Measurements from ENCODE around the gene DACT2.
"Not testable (repeated sequence)": the region's sequence is repeated elsewhere in the genome, so short reads cannot be mapped to it uniquely, and the experiment has no call there.

Gene DACT2

DNA sequence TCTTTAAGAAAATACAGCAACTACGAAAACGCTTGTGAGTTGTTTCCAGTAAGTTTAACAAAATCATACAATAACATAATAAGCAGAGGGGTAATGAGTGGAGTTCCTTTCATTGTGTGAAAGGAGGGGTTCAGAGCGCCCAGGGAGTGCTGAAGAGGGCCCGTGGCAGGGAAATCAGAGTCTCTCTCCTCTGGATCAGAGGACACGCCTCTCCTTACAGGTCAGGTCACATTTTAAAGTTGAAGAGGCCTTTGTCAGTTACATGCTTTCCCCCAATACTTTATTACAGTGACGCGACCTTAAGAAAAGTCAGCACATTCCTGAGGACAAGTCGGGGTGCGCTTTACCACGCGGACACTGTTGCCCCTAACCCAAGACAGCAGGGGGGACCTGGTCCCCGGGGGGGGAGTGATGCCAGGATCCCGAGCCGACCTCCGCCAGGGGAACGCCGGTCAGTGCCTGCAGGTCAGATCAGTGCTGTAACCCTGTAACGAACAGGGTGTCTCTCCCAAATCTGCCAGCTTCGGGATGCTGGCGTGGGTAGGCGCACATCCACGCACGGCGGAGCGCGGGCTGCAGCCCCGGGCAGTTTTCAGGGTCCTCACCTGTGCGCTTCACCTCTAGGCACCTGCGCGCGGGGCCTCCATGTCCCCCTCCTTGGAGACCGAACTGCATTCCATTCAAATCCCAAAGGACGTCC is 848 bp downstream of the DACT2 start:
- DNase-seq = no peak

DNA sequence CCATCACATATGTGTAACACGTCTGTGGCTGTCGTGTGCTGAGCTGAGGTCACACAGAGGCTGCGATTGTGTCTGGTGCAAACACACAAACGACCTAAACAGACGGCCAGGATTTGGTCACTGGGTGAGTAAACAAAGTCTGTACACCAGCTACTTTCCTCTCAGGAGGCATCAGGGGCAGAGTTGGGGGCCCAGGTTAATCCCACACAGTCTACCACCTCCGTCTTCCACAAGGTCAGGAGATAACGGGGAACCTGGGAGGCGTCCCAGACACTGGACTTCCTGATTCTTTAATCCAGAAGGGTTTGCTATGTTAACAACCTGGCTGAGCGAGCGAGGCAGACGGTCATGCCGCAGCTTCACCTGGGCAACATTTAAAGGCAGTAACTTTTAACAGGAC is 1.5 kb downstream of the DACT2 start:
- DNase-seq = no peak

DNA sequence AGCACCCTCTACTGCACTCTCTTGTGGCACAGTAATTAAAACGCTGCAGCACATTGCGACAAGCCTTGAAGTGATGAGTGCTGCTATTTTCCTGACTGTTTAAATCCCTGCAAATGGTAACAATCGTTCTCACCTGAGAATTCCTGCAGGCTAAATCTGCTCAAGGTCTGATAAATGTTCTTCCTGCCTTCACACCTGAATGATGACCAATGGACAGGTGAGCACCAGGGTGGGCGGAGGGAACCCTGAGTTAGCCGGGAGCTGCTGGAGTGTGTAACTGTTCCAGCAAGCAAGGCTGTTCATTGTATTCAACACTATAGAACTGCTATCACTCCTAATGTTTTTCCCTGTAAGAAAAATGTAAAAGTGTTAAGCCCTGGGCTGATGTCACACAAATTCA is 4.0 kb downstream of the DACT2 start:
- DNase-seq = no peak

DNA sequence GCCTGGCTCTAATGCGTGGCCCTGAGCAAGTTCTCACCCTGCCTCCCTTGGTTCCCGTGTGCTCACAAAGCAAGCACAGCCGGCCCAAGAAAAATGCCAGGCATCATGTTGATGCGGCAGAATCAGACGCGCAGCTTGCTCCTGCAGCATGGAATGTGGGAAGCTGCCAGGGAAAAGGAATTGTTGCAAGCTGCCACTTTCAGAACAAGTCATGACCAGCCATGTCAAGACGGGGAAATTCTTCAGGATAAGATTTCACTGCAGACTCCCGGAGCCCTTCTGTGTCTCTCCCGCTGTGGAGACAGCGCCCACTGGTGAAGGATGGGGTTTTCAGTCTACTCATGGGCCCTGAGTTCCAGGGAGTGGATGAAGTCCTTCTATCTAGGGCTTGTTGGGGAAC is 4.6 kb downstream of the DACT2 start:
- no peak for DNase-seq

DNA sequence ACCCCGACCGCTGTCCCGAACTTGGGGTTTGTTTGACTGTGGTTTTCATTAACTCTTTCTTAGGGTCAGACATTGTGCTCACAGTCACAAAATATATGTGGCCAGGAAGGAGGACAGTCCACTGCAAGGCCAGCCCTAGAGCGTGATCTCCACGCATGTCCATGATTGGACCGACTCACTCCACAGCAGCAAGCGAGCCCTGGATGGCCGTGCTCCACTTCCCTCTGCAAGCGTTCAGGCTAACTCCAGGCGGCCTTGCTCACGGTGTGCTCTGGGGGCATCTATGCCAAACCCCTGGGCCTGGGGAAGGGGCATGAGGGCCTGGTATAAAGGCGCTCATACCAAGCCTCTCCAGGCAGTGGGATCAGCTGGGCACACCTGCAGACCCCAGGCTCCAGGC is 5.6 kb downstream of the DACT2 start:
- no peak for DNase-seq

DNA sequence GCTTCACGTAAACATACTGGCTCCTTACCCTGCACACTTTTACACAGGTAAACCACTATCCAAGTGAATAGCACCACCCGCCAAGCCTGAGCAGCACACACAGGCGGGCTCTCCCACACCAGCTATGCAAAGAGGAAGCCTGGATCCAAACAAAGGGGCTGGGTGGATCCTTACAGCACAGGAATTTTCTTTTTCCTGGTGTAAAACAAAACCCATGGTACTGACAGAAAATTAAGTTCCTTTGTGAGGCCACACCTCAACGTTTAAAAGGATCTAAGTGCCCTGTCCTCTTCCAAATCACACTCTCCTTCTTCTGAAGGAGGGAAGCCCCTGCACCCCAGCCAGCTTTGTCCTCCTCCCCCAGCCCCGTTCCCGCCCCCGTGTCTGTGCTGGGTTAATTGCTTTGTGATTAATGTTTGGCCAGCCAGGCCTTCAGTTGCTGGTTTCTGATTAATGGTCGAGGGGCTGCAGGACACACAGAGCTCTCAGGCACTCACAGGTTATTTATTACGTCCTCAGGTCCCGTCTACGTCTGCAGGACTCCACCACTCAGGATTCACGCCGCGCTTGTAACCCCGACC is 6.1 kb downstream of the DACT2 start:
- no peak for DNase-seq

DNA sequence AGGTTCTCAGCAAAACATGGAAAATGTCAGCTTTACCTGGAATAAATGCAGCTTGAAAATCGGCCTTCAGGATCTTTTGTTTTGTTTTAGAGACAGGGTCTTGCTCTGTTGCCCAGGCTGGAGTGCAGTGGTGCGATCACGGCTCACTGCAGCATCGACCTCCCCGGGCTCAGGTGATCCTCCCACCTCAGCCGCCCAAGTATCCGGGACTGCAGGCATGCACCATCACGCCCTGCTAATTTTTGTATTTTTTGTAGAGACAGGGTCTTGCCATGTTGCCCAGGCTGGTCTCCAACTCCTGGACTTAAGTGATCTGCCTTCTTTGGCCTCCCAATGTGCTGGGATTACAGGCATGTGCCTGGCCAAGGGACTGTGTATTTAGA is 7.5 kb downstream of the DACT2 start:
- DNase-seq = not testable (repeated sequence)

DNA sequence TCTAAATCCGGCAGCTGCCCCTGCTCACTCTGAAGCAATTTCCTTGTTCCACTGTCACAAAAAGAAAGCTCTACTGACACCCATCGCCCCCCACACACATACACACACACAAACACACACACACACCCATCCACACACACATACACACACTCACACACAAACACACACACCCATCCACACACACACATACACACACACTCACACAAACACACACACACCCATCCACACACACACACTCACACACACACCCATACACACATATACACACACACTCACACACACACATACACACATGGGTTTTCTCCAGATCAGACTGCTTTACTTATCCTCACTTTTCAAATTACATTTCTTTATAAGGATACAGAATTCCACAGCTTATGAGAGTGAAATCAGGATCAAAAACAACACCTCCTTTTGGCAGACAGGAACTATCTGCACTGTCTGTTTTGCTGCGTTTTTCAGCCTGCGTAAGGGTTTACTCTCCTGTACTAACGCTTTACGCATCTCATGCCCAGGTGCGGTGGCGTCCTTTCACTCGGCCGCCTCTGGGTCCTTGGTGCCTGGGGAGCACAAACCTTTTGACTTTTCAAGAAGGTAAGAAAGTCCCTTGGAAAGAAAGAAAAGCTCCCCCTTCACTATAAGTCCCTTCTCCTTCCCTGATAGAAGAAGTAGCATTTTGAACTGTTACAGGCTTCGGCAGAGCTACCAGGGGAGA is 8.0 kb downstream of the DACT2 start:
- no peak for DNase-seq

DNA sequence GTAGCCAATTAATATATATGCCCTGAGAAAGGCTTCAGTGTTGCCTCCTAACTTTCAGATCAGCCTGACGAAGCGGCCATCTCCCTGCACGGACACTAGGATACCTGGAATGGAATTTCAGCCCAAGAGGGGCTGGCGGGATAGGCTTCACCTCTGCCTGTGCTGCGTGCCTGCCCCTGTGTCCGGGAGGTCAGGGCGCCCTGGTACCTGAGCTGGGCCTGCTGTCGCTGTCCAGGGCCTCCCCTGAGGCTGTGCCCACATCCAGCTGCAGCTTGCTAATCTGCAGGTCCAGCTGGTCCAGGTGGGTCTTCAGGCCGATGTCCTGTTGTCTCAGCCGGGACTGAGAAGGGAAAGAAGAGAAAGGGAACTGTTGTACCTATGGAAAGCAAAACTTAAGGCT is 8.6 kb downstream of the DACT2 start:
- no peak for DNase-seq

DNA sequence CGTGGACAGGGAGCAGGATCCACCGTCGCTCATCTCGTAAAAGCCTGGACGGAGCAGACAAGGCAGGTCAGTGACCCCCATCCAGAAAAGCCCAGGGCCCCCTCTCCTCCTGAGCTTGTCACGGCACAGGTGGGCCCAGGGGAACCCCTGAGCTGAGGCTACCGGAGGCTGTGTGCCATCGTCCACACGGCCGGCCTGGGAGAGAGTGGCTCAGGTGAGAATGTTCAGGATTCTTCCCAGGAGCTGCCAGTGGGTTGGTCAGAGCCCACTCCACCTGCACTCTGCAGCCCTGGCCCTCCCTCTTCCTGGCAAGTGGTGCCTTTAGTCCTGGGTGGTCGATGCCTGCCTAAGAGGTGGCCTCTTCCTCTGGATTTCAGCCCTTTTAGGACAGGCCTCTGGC is 9.2 kb downstream of the DACT2 start:
- no peak for DNase-seq

DNA sequence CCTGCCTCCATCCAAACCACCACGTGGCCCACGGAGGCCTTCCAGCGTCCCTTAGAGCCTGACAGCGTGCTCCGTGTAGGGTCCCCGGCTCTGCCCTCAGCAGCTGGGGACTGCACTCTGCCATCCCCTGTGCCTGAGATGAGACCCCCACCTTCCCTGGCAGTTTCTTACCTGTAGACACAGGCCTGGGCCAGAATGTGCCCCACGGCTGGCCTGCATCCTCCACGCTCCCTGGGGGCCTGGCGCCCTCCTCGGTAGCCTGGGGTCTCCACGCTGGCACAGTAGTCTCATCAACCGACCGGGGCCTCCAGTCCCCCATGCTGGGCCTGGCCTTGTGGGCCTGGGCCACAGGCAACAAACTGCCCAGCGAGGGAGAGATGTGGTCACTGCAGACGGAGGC is 9.6 kb downstream of the DACT2 start:
- DNase-seq = no peak

DNA sequence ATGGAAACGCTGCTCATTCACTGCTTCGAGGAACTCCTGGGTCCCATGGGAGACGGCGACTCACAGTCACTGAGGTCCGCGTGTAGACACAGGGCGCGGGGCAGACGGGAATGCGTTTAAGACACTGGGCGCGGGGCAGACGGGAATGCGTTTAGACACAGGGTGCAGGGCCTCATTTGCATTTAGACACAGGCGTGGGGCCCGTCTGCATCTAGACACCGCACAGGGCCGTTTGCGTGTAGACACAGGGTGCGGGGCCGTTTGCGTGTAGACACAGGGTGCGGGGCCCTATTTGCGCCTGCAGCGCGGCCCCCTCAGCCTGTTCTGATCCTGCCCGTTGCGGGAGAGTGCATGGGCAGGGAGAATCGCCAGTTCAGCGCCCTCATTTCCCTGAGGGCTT is 10.4 kb downstream of the DACT2 start:
- no peak for DNase-seq

DNA sequence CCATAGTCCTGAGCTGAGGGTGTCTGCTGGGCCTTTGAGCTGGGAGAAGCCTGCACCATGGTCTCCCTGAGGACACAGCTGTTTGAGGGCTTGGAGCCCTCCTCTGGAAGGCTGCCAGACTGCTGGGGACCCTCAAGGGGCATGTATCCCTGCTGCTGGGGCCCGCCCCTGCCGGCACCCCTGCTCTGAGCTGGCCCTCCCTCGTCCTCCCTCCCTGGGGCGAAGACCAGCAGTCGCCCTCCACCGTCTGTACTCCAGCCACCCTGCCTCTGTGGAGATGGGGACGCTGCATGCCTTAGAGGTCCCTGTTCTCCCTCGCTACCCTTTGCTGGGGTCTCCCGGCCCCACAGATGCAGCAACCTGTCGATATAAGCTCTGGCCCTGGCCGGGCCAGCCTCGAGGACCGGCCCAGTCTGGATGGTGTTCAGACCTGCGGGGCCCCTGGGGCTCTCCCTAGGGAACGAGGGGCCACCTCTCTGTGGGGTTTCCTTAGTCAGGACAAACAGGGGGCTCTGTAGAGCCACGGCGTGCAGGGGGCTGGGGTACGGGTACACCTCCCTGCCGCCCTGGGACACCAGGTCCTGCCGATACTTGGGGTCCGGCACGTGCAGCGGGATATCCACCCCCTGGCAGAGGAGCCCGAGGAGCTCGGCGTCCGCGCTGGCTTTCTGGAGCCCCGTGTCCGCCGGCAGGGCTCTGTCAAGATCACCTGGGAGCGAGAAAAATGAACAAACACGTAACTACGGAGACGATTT is 11.0 kb downstream of the DACT2 start:
- DNase-seq = no peak

DNA sequence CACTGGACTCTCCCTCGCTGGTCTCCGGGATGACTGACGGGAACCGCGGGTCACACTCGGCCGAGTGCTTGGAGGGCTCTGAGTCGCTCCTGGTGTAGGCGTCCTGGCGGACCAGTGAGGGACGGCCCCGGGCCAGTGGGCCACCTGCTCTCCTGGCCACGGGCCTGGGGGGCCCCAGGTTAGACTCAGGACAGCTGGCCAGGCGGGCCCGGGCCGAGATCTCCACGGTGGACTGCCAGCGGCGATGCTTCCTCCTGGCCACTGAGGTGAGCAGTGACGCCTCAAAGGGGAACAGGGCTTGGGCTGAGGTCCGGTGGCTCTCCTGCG is 11.9 kb downstream of the DACT2 start:
- no peak for DNase-seq

DNA sequence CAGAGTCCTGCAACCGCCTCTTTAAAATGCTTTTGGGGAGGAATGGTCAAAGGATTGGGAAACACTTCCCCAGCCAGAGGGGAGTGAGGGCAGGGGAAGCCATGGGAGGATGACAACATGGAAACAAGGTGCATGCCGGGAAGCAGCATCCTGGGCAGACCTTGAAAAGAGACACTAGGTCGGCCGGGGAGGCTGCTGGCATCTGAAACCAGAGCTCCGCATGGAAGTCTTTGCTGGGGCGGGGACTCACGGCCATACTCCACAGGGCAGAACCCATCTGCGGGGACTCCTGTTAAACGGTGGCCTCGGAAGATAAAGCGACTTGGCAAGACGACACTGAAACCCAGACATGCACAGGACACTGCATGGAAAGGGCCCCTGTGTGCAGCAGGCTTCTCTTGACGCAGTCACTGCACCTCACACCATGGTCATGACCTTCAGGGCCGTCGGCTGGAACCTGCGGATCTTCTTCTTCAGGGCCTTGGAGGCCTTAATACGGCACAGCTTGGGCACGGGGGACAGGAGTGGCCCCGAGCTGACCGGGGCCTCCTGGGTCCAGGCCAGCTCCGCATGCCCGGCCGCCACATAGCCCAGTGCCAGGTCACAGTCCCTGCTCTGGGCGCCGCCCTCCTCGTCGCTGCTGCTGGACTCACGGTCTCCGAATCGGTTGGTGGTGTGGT is 12.4 kb downstream of the DACT2 start:
- no peak for DNase-seq

DNA sequence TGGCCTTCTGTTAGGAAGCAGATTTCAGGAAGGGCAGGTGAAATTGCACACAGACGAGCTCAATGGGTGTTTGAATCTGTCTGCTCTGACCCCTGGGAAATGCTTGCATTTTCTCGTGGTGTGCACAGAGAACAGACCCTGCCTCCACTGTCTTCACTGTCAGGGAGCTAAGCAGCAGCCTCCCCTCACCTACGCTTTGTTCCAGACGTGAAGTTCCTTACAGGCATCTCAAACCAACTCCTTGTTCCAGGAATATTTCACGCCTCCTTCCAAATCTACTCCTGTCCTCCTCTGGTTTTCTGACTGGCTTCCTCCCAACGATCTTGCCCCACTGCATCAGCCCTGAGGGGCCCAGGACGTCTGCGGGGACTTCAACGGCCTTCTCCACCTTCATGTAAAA is 13.7 kb downstream of the DACT2 start:
- no peak for DNase-seq

DNA sequence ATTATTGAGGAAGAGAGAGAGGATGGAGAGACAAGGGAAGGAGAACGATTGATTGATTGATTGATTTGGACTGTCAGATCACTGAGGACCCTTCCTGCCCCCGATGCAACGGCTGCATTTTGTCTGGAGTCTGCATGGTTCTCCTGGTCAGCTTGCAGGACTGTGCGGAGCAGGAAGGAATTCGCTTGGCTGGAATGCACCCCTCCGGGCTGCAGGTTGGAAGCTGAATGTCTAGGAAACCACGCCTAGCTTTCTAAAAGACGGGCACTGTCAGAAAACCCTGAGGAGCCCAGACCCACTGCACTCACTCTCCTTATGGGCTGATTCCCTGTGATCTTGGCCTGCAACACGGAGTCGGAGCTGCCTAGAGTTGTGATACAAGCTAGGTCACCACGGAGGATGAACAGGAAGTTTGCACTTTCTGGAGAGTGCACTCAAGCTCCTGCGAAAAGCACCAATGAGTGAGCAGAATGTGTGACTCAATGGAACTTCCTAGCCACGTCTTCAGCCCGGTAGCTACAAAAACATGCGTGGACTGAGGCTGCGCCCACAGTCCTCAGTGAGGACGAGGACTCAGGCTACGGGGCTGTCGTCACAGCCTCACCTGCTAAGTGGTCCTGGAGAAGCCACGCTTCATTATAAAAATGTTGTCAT is 14.4 kb downstream of the DACT2 start:
- DNase-seq = no peak

DNA sequence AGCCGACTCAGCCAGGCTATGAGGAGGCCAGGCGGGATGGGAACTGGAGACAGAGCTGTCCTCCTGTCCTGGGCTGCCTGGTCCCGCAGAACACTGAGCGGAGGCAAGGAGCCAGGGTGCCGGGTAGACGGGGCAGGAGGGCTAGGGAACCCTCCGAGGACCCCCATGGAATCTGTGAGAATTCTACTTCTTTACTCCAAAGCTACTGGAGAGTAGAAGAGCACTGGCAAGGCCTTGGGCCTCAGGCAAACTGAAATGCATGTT is 14.9 kb downstream of the DACT2 start:
- DNase-seq = no peak

DNA sequence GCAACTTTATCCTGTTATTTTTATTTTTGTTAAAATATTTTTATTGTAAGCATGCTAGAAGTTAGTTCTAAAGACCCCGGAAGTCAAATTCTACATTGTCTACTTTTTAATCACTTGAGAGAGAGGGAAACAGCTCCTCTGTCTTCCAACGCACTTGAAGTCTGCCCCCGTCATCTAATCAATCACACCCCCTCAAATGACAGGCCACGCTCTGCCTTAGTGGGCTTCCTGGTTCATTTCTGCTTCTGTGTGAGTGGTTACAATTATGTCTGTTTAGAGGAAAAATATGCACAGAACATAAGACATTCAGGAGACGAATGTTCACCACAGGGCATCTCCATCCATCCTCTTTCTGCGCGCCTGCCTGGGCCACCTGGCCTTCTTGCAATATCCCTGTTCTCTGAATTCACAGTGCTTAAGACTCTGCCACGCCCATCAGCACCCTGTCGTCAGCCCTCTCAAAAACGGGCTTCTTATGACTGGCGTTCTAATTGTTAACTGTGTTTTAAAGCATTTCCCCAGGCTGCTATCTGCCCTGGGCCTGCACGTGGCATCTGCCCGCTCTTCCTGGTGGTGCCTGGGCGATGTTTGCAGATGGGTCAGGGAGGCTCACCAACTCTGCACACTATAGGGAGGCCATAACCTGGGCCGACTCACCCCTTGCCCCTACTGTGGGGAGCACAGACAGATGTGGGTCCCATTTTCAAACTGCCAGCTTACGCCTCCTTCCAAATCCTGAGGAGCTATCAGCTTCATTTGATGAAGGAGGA is 15.4 kb downstream of the DACT2 start:
- no peak for DNase-seq

DNA sequence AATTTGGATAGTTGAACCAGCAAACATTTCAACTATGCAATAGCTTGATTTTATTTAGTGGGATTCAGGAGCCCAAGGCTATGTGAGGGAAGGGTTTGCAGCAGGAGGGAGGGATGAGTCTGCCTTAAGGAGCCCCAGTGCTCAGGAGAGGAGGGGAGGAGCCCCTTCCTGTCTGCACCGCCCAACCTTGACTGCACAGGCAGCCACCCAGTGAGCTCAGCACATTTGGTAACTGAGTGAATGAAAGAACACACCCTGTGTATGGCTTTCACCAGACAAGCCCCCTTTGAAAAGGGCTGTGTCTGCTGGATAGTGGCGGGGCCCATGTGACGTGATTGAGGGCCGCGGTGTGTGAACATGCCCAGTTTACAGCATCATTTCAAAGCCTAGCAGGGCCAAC is 17.0 kb downstream of the DACT2 start:
- no peak for DNase-seq

DNA sequence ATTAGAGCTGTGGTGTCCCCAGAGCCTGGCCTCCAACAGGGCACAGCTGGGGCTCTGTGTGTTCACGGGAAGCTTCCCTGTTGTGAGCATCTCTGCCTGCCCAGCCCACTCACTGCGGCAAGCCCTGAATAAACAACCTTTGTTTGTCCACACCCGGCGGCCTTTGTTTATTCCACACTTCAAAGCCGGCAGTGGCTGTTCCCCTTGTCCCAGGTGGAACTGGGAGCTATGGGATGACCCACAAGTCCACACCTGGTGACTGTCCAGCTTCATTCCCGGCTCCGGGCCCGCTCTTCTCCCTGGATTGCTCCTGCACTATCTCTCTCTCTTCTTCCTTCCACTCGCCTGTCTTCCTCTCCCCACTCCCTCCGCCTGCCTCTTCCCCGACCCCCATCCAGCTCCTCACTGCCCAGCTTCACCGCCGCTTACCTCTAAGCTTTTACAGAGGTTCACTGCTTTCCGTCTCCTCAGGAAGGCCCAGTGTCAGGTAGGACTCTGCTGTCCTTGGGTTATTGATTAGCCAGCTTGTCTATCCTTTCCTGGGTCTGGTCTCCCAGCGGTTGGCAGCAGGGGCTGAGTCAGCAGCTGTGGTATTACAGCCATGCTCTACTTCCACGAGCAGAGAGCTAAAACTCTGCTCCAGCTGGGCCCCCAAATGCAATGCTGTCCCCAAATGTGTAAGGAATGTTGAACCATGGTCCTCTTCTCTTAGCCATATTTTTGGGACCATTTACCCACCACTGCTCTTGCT is 17.8 kb downstream of the DACT2 start:
- DNase-seq = no peak
